ENCODE results near the gene ENTPD1. TPM values are rescaled to one million over a fixed set of nuclear protein-coding genes. Genes with fewer than 3 reads are reported as not detected.
"Not testable (repeated sequence)": the region's sequence is repeated elsewhere in the genome, so short reads cannot be mapped to it uniquely, and the experiment has no call there.

ENTPD1 gene
- total RNA-seq, 2 experiments from 2014 or later: 150 to 395 TPM

GRCh38 chr10:95867866-95868265 lies 111.9 kb downstream of the ENTPD1 start:
- Mint-ChIP-seq H3K36me3 (peaks cover 61% of the 10 kb centered on the region), H3K4me1 (peaks cover 47% of the 10 kb centered on the region), H3K27me3 (no peaks in the 10 kb centered on the region), H3K27ac (peak overlapping the region; percentile 47), H3K9me3 (ENCODE audit: low read depth) (no peaks in the 10 kb centered on the region), H3K4me3 (no peak overlapping the region)
- CTCF ChIA-PET: interaction anchor here (5.2 to 5.8 kb wide), 2 partner anchors 25 to 174 kb away, joined by 81 to 143 read pairs; partner anchors contain the start of gene TCTN3
- ATAC-seq: no peak
- no peak for DNase-seq

GRCh38 chr10:95872158-95872711 lies 116.3 kb downstream of the ENTPD1 start:
- H3K36me3 Mint-ChIP-seq: peaks cover 66% of the 10 kb centered on the region
- DNase-seq (no peak), ATAC-seq (no peak)
- no peaks in the 10 kb centered on the region for H3K9me3 Mint-ChIP-seq (ENCODE audit: low read depth)
- peaks cover 15% of the 10 kb centered on the region for H3K4me1 Mint-ChIP-seq
- H3K27me3 Mint-ChIP-seq: no peaks in the 10 kb centered on the region
- no peak overlapping the region for H3K27ac Mint-ChIP-seq
- H3K4me3 Mint-ChIP-seq: no peak overlapping the region
- CTCF ChIA-PET: interaction anchor here (0.6 to 4.5 kb wide), 4 partner anchors 11 to 1592 kb away, joined by 3 to 43 read pairs (median 4); partner anchors contain the start of gene TCTN3

- CTCF ChIA-PET: interaction anchor here (1.1 to 4.5 kb wide), 2 partner anchors 89 to 179 kb away, joined by 3 to 43 read pairs; partner anchors contain the start of gene TCTN3
- peaks cover 61% of the 10 kb centered on the region for H3K36me3 Mint-ChIP-seq
- H3K27me3 Mint-ChIP-seq: no peaks in the 10 kb centered on the region
- DNase-seq (no peak), ATAC-seq (no peak)
- H3K9me3 Mint-ChIP-seq (ENCODE audit: low read depth): no peaks in the 10 kb centered on the region
- no peak overlapping the region for H3K27ac Mint-ChIP-seq
- H3K4me3 Mint-ChIP-seq: no peak overlapping the region
- H3K4me1 Mint-ChIP-seq: peaks cover 15% of the 10 kb centered on the region
These were observed 117.2 kb downstream of the ENTPD1 start for GRCh38 chr10:95873139-95873538.

- CTCF ChIA-PET: interaction anchor here (1.1 to 4.5 kb wide), 3 partner anchors 9 to 179 kb away, joined by 3 to 43 read pairs (median 7); partner anchors contain the start of gene TCTN3
- H3K36me3 Mint-ChIP-seq: peaks cover 58% of the 10 kb centered on the region
- ATAC-seq (no peak), DNase-seq (no peak)
- no peak overlapping the region for H3K27ac Mint-ChIP-seq
- peaks cover 16% of the 10 kb centered on the region for H3K4me1 Mint-ChIP-seq
- no peaks in the 10 kb centered on the region for H3K27me3 Mint-ChIP-seq
- H3K4me3 Mint-ChIP-seq: no peak overlapping the region
- H3K9me3 Mint-ChIP-seq (ENCODE audit: low read depth): no peaks in the 10 kb centered on the region
These were observed 117.7 kb downstream of the ENTPD1 start for GRCh38 chr10:95873651-95874050.

- H3K4me1 Mint-ChIP-seq: peaks cover 15% of the 10 kb centered on the region
- H3K36me3 Mint-ChIP-seq: peaks cover 58% of the 10 kb centered on the region
- H3K27me3 Mint-ChIP-seq; H3K27ac Mint-ChIP-seq; ATAC-seq; H3K9me3 Mint-ChIP-seq (ENCODE audit: low read depth); DNase-seq; H3K4me3 Mint-ChIP-seq: not testable (repeated sequence)
- CTCF ChIA-PET: interaction anchor here (0.9 to 2.0 kb wide), 3 partner anchors 10 to 181 kb away, joined by 3 to 7 read pairs (median 5); partner anchors contain the start of gene TCTN3
These were observed 118.8 kb downstream of the ENTPD1 start for GRCh38 chr10:95874783-95875182.

- Mint-ChIP-seq H3K27me3 (no peaks in the 10 kb centered on the region), H3K9me3 (ENCODE audit: low read depth) (no peaks in the 10 kb centered on the region), H3K4me1 (peaks cover 16% of the 10 kb centered on the region), H3K27ac (no peak overlapping the region), H3K36me3 (peaks cover 56% of the 10 kb centered on the region), H3K4me3 (no peak overlapping the region)
- no peak for ATAC-seq
- no peak for DNase-seq
- CTCF ChIA-PET: no interaction called here
These were observed 120.8 kb downstream of the ENTPD1 start for GRCh38 chr10:95876756-95877155.

- H3K4me3 Mint-ChIP-seq: no peak overlapping the region
- no peaks in the 10 kb centered on the region for H3K27me3 Mint-ChIP-seq
- H3K36me3 Mint-ChIP-seq: peaks cover 50% of the 10 kb centered on the region
- peaks cover 16% of the 10 kb centered on the region for H3K4me1 Mint-ChIP-seq
- H3K27ac Mint-ChIP-seq: no peak overlapping the region
- ATAC-seq (no peak), DNase-seq (no peak)
- CTCF ChIA-PET: interaction anchor here (1.1 kb wide), 1 partner anchor 184 kb away, joined by 5 read pairs; the partner anchor contains the start of gene TCTN3
- no peaks in the 10 kb centered on the region for H3K9me3 Mint-ChIP-seq (ENCODE audit: low read depth)
These were observed 121.9 kb downstream of the ENTPD1 start for GRCh38 chr10:95877881-95878280.

- Mint-ChIP-seq H3K4me3 (no peak overlapping the region), H3K36me3 (peaks cover 25% of the 10 kb centered on the region), H3K27me3 (no peaks in the 10 kb centered on the region), H3K4me1 (peaks cover 18% of the 10 kb centered on the region), H3K27ac (peak overlapping the region; percentile 10), H3K9me3 (ENCODE audit: low read depth) (no peaks in the 10 kb centered on the region)
- no peak for ATAC-seq
- CTCF ChIA-PET: no interaction called here
- DNase-seq: no peak
These were observed 124.7 kb downstream of the ENTPD1 start for GRCh38 chr10:95880704-95881103.

- H3K4me3 Mint-ChIP-seq: no peak overlapping the region
- no peaks in the 10 kb centered on the region for H3K27me3 Mint-ChIP-seq
- peaks cover 23% of the 10 kb centered on the region for H3K36me3 Mint-ChIP-seq
- DNase-seq: no peak
- CTCF ChIA-PET: no interaction called here
- H3K9me3 Mint-ChIP-seq (ENCODE audit: low read depth): no peaks in the 10 kb centered on the region
- H3K4me1 Mint-ChIP-seq: peaks cover 18% of the 10 kb centered on the region
- H3K27ac Mint-ChIP-seq: no peak overlapping the region
- no peak for ATAC-seq
These were observed 125.4 kb downstream of the ENTPD1 start for GRCh38 chr10:95881316-95881715.

GRCh38 chr10:95889830-95890229 lies 133.9 kb downstream of the ENTPD1 start:
- DNase-seq (no peak), ATAC-seq (no peak)
- H3K27ac Mint-ChIP-seq: no peak overlapping the region
- peaks cover 41% of the 10 kb centered on the region for H3K36me3 Mint-ChIP-seq
- H3K9me3 Mint-ChIP-seq (ENCODE audit: low read depth): no peaks in the 10 kb centered on the region
- no peak overlapping the region for H3K4me3 Mint-ChIP-seq
- no peaks in the 10 kb centered on the region for H3K4me1 Mint-ChIP-seq
- CTCF ChIA-PET: interaction anchor here (1.0 to 1.1 kb wide), 2 partner anchors 16 to 246 kb away, joined by 3 read pairs; no protein-coding TSS in a partner anchor
- no peaks in the 10 kb centered on the region for H3K27me3 Mint-ChIP-seq

- Mint-ChIP-seq H3K36me3 (peaks cover 38% of the 10 kb centered on the region), H3K4me3 (no peak overlapping the region), H3K27me3 (no peaks in the 10 kb centered on the region), H3K9me3 (ENCODE audit: low read depth) (no peaks in the 10 kb centered on the region), H3K4me1 (no peaks in the 10 kb centered on the region), H3K27ac (no peak overlapping the region)
- ATAC-seq (no peak), DNase-seq (no peak)
- CTCF ChIA-PET: interaction anchor here (1.5 kb wide), 1 partner anchor 202 kb away, joined by 7 read pairs; the partner anchor contains the start of gene TCTN3
These were observed 140.3 kb downstream of the ENTPD1 start for GRCh38 chr10:95896071-95896850.

GRCh38 chr10:95905897-95906580 lies 150.1 kb downstream of the ENTPD1 start:
- H3K27me3 Mint-ChIP-seq; H3K9me3 Mint-ChIP-seq (ENCODE audit: low read depth); ATAC-seq; H3K36me3 Mint-ChIP-seq; DNase-seq; H3K27ac Mint-ChIP-seq: not testable (repeated sequence)
- H3K4me3 Mint-ChIP-seq: peak overlapping the region; percentile 86
- CTCF ChIA-PET: interaction anchor here (0.7 to 1.5 kb wide), 4 partner anchors 16 to 61 kb away, joined by 3 to 4 read pairs (median 3); no protein-coding TSS in a partner anchor
- peaks cover 13% of the 10 kb centered on the region for H3K4me1 Mint-ChIP-seq

Data from activated CD8-positive, alpha-beta memory T cell treated with anti-CD3 and anti-CD28 coated beads, Interleukin-2, amount 10 ng/mL, durations not matched to agents 7 days and 5 days (primary cell).